HCT116 (cell line): ENCODE measurements around the gene AQP12B. TPM values are rescaled to one million over a fixed set of nuclear protein-coding genes. Genes with fewer than 3 reads are reported as not detected.

ENCODE experiments used
- ATAC-seq: fragments of 200-7000 bp; cut with Tn5 transposase; 2 replicates; pipeline ENCODE4 v1.9.1; 2020; ENCODE audit warnings: mild to moderate bottlenecking, moderate library complexity
- BruUV-seq: library from RNA; stranded (reverse); fragments of 400-500 nt; replicated peaks from 2 replicates; lab custom pipeline; 2021; lab: Mats Ljungman, UMichigan
- CTCF ChIA-PET: fragments of 300-600 bp; sonication (Branson Sonifier 250); formaldehyde crosslinking; loops from one replicate; lab custom pipeline; 2021; ENCODE audit warnings: antibody characterized with exemption; lab: Charles Lee
- POLR2A ChIA-PET: fragments of 300-600, 350-600 bp; sonication (Branson Sonifier 250); formaldehyde crosslinking; loops from one replicate; lab custom pipeline; 2021; ENCODE audit warnings: antibody characterized with exemption; lab: Charles Lee
- RAD21 ChIA-PET, 2 experiments: fragments of 300-600 bp; sonication (Branson Sonifier 250); formaldehyde crosslinking; loops; one replicate each; lab custom pipeline; 2023; ENCODE audit warnings: low total read pairs in 2 of 2; ENCODE audit not compliant: uncharacterized antibody in 2 of 2, unreplicated experiment in 2 of 2, low non-redundant PET in 1 of 2; lab: Charles Lee
- DNase-seq: peaks from one replicate; pipeline ENCODE4 v3.0.0-alpha.2; 2010; ENCODE audit warnings: low read depth, low spot score
- H2AFZ ChIP-seq: fragments of 200-600 bp; shearing (Covaris generic), sonication (generic); 2 replicates; pipeline ENCODE4 v1.6.1; 2017; ENCODE audit warnings: low read depth, mixed run types, mixed read lengths, antibody characterized with exemption, low read length; ENCODE audit not compliant: poor library complexity, severe bottlenecking
- H3K27ac ChIP-seq: 2 replicates; pipeline ENCODE4 v1.5.1; 2012; ENCODE audit warnings: low read depth, low read length
- H3K27me3 ChIP-seq: fragments of 200-600 bp; sonication (generic); 2 replicates; pipeline ENCODE4 v1.6.1; 2016; ENCODE audit warnings: mixed run types, low read length, mixed read lengths; ENCODE audit not compliant: insufficient read depth
- H3K36me3 ChIP-seq, 2 experiments: fragments of 200-500 bp in 1 of 2; fragments of 200-600 bp in 1 of 2; sonication (Bioruptor generic) in 1 of 2; sonication (generic) in 1 of 2; 2 replicates each; pipeline versions ENCODE4 v1.5.1 to v1.6.1; 2014 to 2016; ENCODE audit warnings: low read length in 2 of 2, inconsistent platforms in 1 of 2, mixed read lengths in 1 of 2, mixed run types in 1 of 2; ENCODE audit not compliant: insufficient read depth in 2 of 2, control insufficient read depth in 1 of 2
- H3K4me1 ChIP-seq, 2 experiments: fragments of 200-600 bp in 1 of 2; sonication (generic) in 1 of 2; 2 replicates each; pipeline versions ENCODE4 v1.5.1 to v1.6.1; 2012 to 2017; ENCODE audit warnings: low read length in 2 of 2, inconsistent platforms in 1 of 2, mild to moderate bottlenecking in 1 of 2, mixed read lengths in 1 of 2, mixed run types in 1 of 2, moderate library complexity in 1 of 2; ENCODE audit not compliant: insufficient read depth in 2 of 2, control insufficient read depth in 1 of 2
- H3K4me2 ChIP-seq: fragments of 200-600 bp; sonication (generic); 2 replicates; pipeline ENCODE4 v1.6.1; 2017; ENCODE audit warnings: mixed run types, low read length, mixed read lengths
- H3K4me3 ChIP-seq, 2 experiments: fragments of 200-600 bp in 1 of 2; sonication (generic) in 1 of 2; replicated peaks in 1 of 2; 2 replicates each; pipeline ENCODE4 v1.5.1; 2011 to 2016; ENCODE audit warnings: low read length in 2 of 2, control low read depth in 1 of 2, low read depth in 1 of 2, mild to moderate bottlenecking in 1 of 2, mixed read lengths in 1 of 2, mixed run types in 1 of 2
- H3K79me2 ChIP-seq: fragments of 200-600 bp; sonication (generic); 2 replicates; pipeline ENCODE4 v1.6.1; 2017; ENCODE audit warnings: mild to moderate bottlenecking, mixed run types, low read length, moderate library complexity, mixed read lengths; ENCODE audit not compliant: insufficient read depth
- H3K9ac ChIP-seq: fragments of 200-600 bp; sonication (generic); 2 replicates; pipeline ENCODE4 v1.6.1; 2016; ENCODE audit warnings: low read length, mixed read lengths
- H3K9me2 ChIP-seq: fragments of 200-600 bp; sonication (generic), shearing (Covaris generic); 2 replicates; pipeline ENCODE4 v1.6.1; 2017; ENCODE audit warnings: mixed run types, mild to moderate bottlenecking, moderate library complexity; ENCODE audit not compliant: insufficient read depth
- H3K9me3 ChIP-seq, 2 experiments: fragments of 200-500 bp in 1 of 2; fragments of 200-600 bp in 1 of 2; sonication (Bioruptor generic) in 1 of 2; sonication (generic) in 1 of 2; 2 replicates each; pipeline ENCODE4 v1.6.1; 2014 to 2017; ENCODE audit warnings: low read length in 2 of 2, mixed read lengths in 2 of 2, inconsistent platforms in 1 of 2, low read depth in 1 of 2, mild to moderate bottlenecking in 1 of 2, mixed run types in 1 of 2, moderate library complexity in 1 of 2; ENCODE audit not compliant: control insufficient read depth in 1 of 2, insufficient read depth in 1 of 2
- H4K20me1 ChIP-seq: fragments of 200-600 bp; sonication (generic), shearing (Covaris generic); 2 replicates; pipeline ENCODE4 v1.6.1; 2017; ENCODE audit warnings: mixed run types, mild to moderate bottlenecking, moderate library complexity; ENCODE audit not compliant: insufficient read depth
- ATF3 ChIP-seq: IDR thresholded peaks from 2 replicates; pipeline ENCODE4 v1.6.1; 2012
- CBX3 ChIP-seq: IDR thresholded peaks from 2 replicates; pipeline ENCODE4 v1.6.1; 2012; ENCODE audit warnings: low read depth
- CEBPB ChIP-seq: IDR thresholded peaks from 2 replicates; pipeline ENCODE4 v1.6.1; 2012; ENCODE audit warnings: low read depth
- EGR1 ChIP-seq: IDR thresholded peaks from 2 replicates; pipeline ENCODE4 v1.6.1; 2012; ENCODE audit warnings: low read depth
- ELF1 ChIP-seq: IDR thresholded peaks from 2 replicates; pipeline ENCODE4 v1.6.1; 2012; ENCODE audit warnings: low read depth, borderline replicate concordance
- EZH2 ChIP-seq: fragments of 200-600 bp; sonication (generic); IDR thresholded peaks from 2 replicates; pipeline ENCODE4 v1.6.1; 2017; ENCODE audit warnings: antibody characterized with exemption, mixed run types
- EZH2phosphoT487 ChIP-seq: fragments of 200-600 bp; IDR thresholded peaks from 2 replicates; pipeline ENCODE4 v1.6.1; 2018; ENCODE audit warnings: antibody characterized with exemption, borderline replicate concordance
- FOSL1 ChIP-seq: IDR thresholded peaks from 2 replicates; pipeline ENCODE4 v1.6.1; 2012; ENCODE audit warnings: low read depth
- JUND ChIP-seq: IDR thresholded peaks from 2 replicates; pipeline ENCODE4 v1.6.1; 2012
- RAD21 ChIP-seq: IDR thresholded peaks from 2 replicates; pipeline ENCODE4 v1.6.1; 2012; ENCODE audit warnings: low read depth, mild to moderate bottlenecking
- SIN3A ChIP-seq: IDR thresholded peaks from 2 replicates; pipeline ENCODE4 v1.6.1; 2012; ENCODE audit warnings: low read depth
- SP1 ChIP-seq: IDR thresholded peaks from 2 replicates; pipeline ENCODE4 v1.6.1; 2012; ENCODE audit warnings: low read depth
- TCF7L2 ChIP-seq: IDR thresholded peaks from 2 replicates; pipeline ENCODE4 v1.7.0; 2011; ENCODE audit warnings: borderline replicate concordance, inconsistent platforms; ENCODE audit not compliant: insufficient read depth, insufficient read length; ENCODE audit errors: extremely low read depth
- YY1 ChIP-seq: IDR thresholded peaks from 2 replicates; pipeline ENCODE4 v1.6.1; 2011; ENCODE audit warnings: low read length, low read depth, moderate library complexity, mild to moderate bottlenecking; ENCODE audit not compliant: insufficient replicate concordance; ENCODE audit errors: extremely low read depth
- ZFX ChIP-seq: fragments of 450-650 bp; IDR thresholded peaks from 2 replicates; pipeline ENCODE4 v1.6.1; 2017
- ZNF274 ChIP-seq: fragments of 200-500 bp; sonication (Bioruptor generic); IDR thresholded peaks from 2 replicates; pipeline ENCODE4 v1.6.1; 2014; ENCODE audit warnings: mild to moderate bottlenecking, low read depth, low read length, inconsistent platforms
- intact Hi-C: fragments of 100-400 bp; cut with micrococcal nuclease; formaldehyde crosslinking; loops from 2 replicates; pipeline ENCODE4 v1.10.0; 2022
- total RNA-seq: library from RNA; stranded (reverse); gene quantifications from one replicate; pipeline ENCODE4 v1.2.1, GENCODE V29; 2021; ENCODE audit not compliant: unreplicated experiment
- TF ChIP-seq, protein P1 (sequence below): IDR thresholded peaks from 2 replicates; pipeline ENCODE4 v1.6.1; 2012
- TF ChIP-seq, protein P2 (sequence below): IDR thresholded peaks from 2 replicates; pipeline ENCODE4 v1.6.1; 2011; ENCODE audit warnings: mild to moderate bottlenecking, low read length, moderate library complexity; ENCODE audit not compliant: insufficient replicate concordance; ENCODE audit errors: extremely low read depth

AQP12B gene
- total RNA-seq, 1 experiment from 2014 or later: not detected

DNA sequence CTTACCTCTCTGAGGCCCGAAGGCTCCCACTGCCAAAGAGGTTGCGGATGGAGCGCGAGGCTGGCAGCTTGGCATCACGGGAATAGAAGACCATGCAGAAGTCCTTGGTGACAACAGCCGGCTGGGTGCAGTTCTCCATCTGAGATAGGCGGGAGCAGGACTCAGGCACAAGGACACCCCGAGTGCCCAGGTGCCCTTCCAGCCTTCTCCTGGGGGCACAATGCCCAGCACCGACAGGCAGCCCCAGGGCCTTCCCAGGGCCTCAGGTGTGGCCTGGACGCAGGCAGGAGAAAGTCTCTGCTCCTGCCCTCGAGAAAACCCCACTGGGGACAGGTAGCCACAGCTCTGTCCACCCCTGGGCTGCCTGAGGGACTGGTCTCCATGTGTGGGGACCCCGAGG is 42.6 kb upstream of the AQP12B start:
- no peaks in the 10 kb centered on the region for H3K36me3 ChIP-seq
- H3K79me2 ChIP-seq: no peaks in the 10 kb centered on the region
- no peaks in the 10 kb centered on the region for H3K9me2 ChIP-seq
- H3K9ac ChIP-seq: no peak overlapping the region
- no peak overlapping the region for H3K4me2 ChIP-seq
- H3K4me1 ChIP-seq: no peaks in the 10 kb centered on the region
- TF ChIP-seq EZH2 (no peak), EZH2phosphoT487 (no peak), ZNF274 (no peak), TCF7L2 (no peak), CBX3 (no peak), SIN3A (no peak), EGR1 (no peak), YY1 (no peak), ZFX (no peak), CEBPB (no peak), ELF1 (no peak), RAD21 (no peak), SP1 (no peak)
- TF ChIP-seq, protein P1, sequence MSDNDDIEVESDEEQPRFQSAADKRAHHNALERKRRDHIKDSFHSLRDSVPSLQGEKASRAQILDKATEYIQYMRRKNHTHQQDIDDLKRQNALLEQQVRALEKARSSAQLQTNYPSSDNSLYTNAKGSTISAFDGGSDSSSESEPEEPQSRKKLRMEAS: no peak
- TF ChIP-seq, all 23 proteins: peak for 0
- Histone ChIP-seq H2AFZ (no peak overlapping the region), H3K27ac (no peak overlapping the region), H4K20me1 (no peaks in the 10 kb centered on the region), H3K27me3 (no peaks in the 10 kb centered on the region), H3K9me3 (no peaks in the 10 kb centered on the region), H3K4me3 (no peak overlapping the region)
- BruUV-seq: no TSS peak
- RAD21 ChIA-PET: no interaction called here
- DNase-seq: no peak
- intact Hi-C loops: no loop called here
- ATAC-seq: no peak
- CTCF ChIA-PET: no interaction called here
- POLR2A ChIA-PET: no interaction called here

GRCh38 chr2:240724431-240724830 is 41.7 kb upstream of the AQP12B start:
- ChIA-PET CTCF (no interaction called here), RAD21 (no interaction called here), POLR2A (no interaction called here)
- H3K4me1 ChIP-seq: no peaks in the 10 kb centered on the region
- no peak for ATAC-seq
- H3K36me3 ChIP-seq: no peaks in the 10 kb centered on the region
- H3K27ac ChIP-seq: no peak overlapping the region
- no peak for DNase-seq
- no peak overlapping the region for H3K9ac ChIP-seq
- TF ChIP-seq JUND (no peak), FOSL1 (no peak), ELF1 (no peak), SIN3A (no peak), ATF3 (no peak), SP1 (no peak)
- TF ChIP-seq, protein P2, sequence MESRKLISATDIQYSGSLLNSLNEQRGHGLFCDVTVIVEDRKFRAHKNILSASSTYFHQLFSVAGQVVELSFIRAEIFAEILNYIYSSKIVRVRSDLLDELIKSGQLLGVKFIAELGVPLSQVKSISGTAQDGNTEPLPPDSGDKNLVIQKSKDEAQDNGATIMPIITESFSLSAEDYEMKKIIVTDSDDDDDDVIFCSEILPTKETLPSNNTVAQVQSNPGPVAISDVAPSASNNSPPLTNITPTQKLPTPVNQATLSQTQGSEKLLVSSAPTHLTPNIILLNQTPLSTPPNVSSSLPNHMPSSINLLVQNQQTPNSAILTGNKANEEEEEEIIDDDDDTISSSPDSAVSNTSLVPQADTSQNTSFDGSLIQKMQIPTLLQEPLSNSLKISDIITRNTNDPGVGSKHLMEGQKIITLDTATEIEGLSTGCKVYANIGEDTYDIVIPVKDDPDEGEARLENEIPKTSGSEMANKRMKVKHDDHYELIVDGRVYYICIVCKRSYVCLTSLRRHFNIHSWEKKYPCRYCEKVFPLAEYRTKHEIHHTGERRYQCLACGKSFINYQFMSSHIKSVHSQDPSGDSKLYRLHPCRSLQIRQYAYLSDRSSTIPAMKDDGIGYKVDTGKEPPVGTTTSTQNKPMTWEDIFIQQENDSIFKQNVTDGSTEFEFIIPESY: no peak
- no peaks in the 10 kb centered on the region for H3K9me2 ChIP-seq
- no peak overlapping the region for H2AFZ ChIP-seq
- H3K4me2 ChIP-seq: no peak overlapping the region
- no peaks in the 10 kb centered on the region for H3K27me3 ChIP-seq
- H3K4me3 ChIP-seq: no peak overlapping the region
- H3K9me3 ChIP-seq: no peaks in the 10 kb centered on the region
- H3K79me2 ChIP-seq: no peaks in the 10 kb centered on the region
- H4K20me1 ChIP-seq: no peaks in the 10 kb centered on the region
- BruUV-seq: no TSS peak
- intact Hi-C loops: no loop called here
